MCF 10A (cell line): ENCODE data around the gene ANO1. TPM values are rescaled to one million over a fixed set of nuclear protein-coding genes. Genes with fewer than 3 reads are reported as not detected.

Experiments used
- BruUV-seq: library from RNA; stranded (reverse); fragments of 400-500 nt; replicated peaks from 2 replicates; lab custom pipeline; 2021; lab: Mats Ljungman, UMichigan
- CTCF ChIA-PET: fragments of 300-600 bp; sonication (Branson Sonifier 250); formaldehyde crosslinking; extraction: SDS; loops from one replicate; lab custom pipeline; 2021; ENCODE audit warnings: antibody characterized with exemption, inconsistent platforms; lab: Yijun Ruan, JAX
- POLR2A ChIA-PET: fragments of 300-600, 350-650 bp; sonication (Branson Sonifier 250); formaldehyde crosslinking; extraction: SDS; loops from one replicate; lab custom pipeline; 2020; ENCODE audit warnings: antibody characterized with exemption, inconsistent platforms; lab: Yijun Ruan, JAX
- DNase-seq: peaks from one replicate; pipeline ENCODE4 v3.0.0-alpha.2; 2018; ENCODE audit not compliant: unreplicated experiment
- H3K27ac Mint-ChIP-seq: one replicate; pipeline ENCODE4 v1.8.0; 2022; ENCODE audit warnings: mild to moderate bottlenecking, low read depth, mixed read lengths; ENCODE audit not compliant: unreplicated experiment
- H3K27me3 Mint-ChIP-seq: one replicate; pipeline ENCODE4 v1.8.0; 2022; ENCODE audit warnings: mixed read lengths; ENCODE audit not compliant: insufficient read depth, unreplicated experiment
- H3K36me3 Mint-ChIP-seq: one replicate; pipeline ENCODE4 v1.8.0; 2022; ENCODE audit warnings: mild to moderate bottlenecking, moderate library complexity, mixed read lengths; ENCODE audit not compliant: insufficient read depth, unreplicated experiment
- H3K4me1 Mint-ChIP-seq: one replicate; pipeline ENCODE4 v1.8.0; 2022; ENCODE audit warnings: mixed read lengths; ENCODE audit not compliant: insufficient read depth, unreplicated experiment
- H3K4me3 Mint-ChIP-seq: one replicate; pipeline ENCODE4 v1.8.0; 2022; ENCODE audit warnings: mild to moderate bottlenecking, moderate library complexity, mixed read lengths; ENCODE audit not compliant: unreplicated experiment
- H3K9me3 Mint-ChIP-seq: one replicate; pipeline ENCODE4 v1.8.0; 2022; ENCODE audit warnings: mixed read lengths; ENCODE audit not compliant: unreplicated experiment
- intact Hi-C: fragments of 100-400 bp; cut with micrococcal nuclease; formaldehyde crosslinking; loops from 2 replicates; pipeline ENCODE4 v1.14.1; 2022
- total RNA-seq: library from RNA; stranded (reverse); gene quantifications from 2 replicates; pipeline ENCODE4 v1.2.3, GENCODE V29; 2022
- TF ChIP-seq, protein P1 (sequence below): fragments of 200-600 bp; IDR thresholded peaks from one replicate; pipeline ENCODE4 v1.8.0; 2022; ENCODE audit warnings: antibody characterized with exemption, mild to moderate bottlenecking; ENCODE audit not compliant: unreplicated experiment

The ANO1 gene
- total RNA-seq, 1 experiment from 2014 or later, result not detected

DNA sequence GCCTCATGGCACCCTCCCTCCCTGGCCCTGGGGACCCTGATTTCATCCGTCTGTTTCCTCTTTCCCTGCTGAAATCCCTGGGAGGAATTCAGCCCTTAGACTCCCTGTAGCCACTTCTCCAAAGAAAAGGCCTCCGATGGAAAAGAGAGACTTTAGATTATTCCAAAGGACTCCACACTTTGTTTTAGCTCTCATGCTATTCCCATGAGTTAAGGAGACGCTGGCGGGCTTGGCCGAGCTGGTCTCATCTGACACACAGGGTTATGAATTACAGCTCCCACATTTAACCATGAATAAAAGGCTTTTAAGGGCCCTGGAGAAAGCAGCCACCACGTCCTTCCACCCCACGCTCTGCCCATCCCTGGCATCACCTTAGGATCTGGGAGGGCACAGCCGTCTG lies 57.0 kb downstream of the ANO1 start:
- intact Hi-C loops, result no loop called here
- Mint-ChIP-seq H3K4me1 (peaks cover 5% of the 10 kb centered on the region), H3K27ac (no peak overlapping the region), H3K27me3 (no peaks in the 10 kb centered on the region), H3K9me3 (no peaks in the 10 kb centered on the region), H3K36me3 (peaks cover 5% of the 10 kb centered on the region), H3K4me3 (no peak overlapping the region)
- DNase-seq, result no peak
- TF ChIP-seq, protein P1, sequence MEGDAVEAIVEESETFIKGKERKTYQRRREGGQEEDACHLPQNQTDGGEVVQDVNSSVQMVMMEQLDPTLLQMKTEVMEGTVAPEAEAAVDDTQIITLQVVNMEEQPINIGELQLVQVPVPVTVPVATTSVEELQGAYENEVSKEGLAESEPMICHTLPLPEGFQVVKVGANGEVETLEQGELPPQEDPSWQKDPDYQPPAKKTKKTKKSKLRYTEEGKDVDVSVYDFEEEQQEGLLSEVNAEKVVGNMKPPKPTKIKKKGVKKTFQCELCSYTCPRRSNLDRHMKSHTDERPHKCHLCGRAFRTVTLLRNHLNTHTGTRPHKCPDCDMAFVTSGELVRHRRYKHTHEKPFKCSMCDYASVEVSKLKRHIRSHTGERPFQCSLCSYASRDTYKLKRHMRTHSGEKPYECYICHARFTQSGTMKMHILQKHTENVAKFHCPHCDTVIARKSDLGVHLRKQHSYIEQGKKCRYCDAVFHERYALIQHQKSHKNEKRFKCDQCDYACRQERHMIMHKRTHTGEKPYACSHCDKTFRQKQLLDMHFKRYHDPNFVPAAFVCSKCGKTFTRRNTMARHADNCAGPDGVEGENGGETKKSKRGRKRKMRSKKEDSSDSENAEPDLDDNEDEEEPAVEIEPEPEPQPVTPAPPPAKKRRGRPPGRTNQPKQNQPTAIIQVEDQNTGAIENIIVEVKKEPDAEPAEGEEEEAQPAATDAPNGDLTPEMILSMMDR, result no peak
- BruUV-seq, result no TSS peak
- CTCF ChIA-PET, result interaction anchor here (0.5 to 1.0 kb wide), 2 partner anchors 224 to 427 kb away, joined by 3 to 4 read pairs; no protein-coding TSS in a partner anchor
- POLR2A ChIA-PET, result no interaction called here

DNA sequence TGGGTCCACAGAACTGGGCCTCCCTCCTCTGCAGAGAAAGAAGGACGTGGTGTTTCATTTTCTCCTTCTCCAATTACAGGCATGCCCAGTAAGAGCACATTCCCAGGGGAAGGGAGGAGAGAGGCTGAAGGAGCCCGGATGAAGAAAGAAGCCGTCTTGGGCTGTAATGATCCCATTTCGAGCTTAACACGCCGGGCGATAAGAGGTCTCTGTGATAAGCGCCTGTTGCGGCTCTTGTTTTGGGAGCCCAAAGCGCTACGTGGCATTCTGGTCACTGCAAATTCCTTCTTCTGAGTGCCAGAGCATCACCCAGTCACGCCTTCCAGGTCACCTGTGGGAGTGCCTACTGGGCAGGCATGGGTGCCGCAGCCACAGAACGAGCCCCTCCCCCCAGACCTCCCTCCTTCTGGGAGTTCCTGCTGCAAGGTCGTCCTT lies 57.5 kb downstream of the ANO1 start:
- no peak overlapping the region for H3K4me3 Mint-ChIP-seq
- intact Hi-C loops, result no loop called here
- ChIA-PET POLR2A (no interaction called here), CTCF (interaction anchor here (0.6 kb wide), 1 partner anchor 42 kb away, joined by 5 read pairs; no protein-coding TSS in a partner anchor)
- BruUV-seq, result no TSS peak
- no peak overlapping the region for H3K27ac Mint-ChIP-seq
- H3K9me3 Mint-ChIP-seq, result no peaks in the 10 kb centered on the region
- TF ChIP-seq, protein P1, result no peak
- DNase-seq, result no peak
- H3K4me1 Mint-ChIP-seq, result peaks cover 7% of the 10 kb centered on the region
- H3K27me3 Mint-ChIP-seq, result no peaks in the 10 kb centered on the region
- H3K36me3 Mint-ChIP-seq, result peaks cover 5% of the 10 kb centered on the region

DNA sequence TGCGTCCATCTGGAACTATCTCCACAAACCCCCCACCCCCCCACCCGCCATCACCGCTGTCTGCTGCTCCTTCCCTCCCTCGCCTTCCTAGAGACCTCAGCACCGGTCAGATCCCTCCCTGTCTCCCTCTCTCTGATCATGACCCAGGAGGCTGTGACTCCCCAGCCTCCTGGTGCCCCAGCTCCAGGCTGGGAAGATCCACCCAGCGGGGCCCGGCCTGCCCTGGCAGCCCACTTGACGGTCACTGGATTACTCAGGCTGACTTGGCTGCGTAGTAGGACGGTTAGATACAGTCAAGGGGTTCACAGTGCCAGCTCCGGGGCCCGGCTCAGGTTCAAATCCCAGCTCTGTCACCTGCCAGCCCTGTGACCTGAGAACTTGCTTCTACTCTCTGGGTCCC lies 59.3 kb downstream of the ANO1 start:
- intact Hi-C loops, result no loop called here
- no peak for DNase-seq
- Mint-ChIP-seq H3K27ac (no peak overlapping the region), H3K9me3 (no peaks in the 10 kb centered on the region), H3K4me3 (no peak overlapping the region), H3K27me3 (no peaks in the 10 kb centered on the region), H3K4me1 (peaks cover 14% of the 10 kb centered on the region), H3K36me3 (peaks cover 5% of the 10 kb centered on the region)
- POLR2A ChIA-PET, result interaction anchor here (0.9 kb wide), 1 partner anchor 64 kb away, joined by 3 read pairs; no protein-coding TSS in a partner anchor
- no TSS peak for BruUV-seq
- TF ChIP-seq, protein P1, result no peak
- CTCF ChIA-PET, result interaction anchor here (1.3 kb wide), 1 partner anchor 14 kb away, joined by 4 read pairs; no protein-coding TSS in a partner anchor

DNA sequence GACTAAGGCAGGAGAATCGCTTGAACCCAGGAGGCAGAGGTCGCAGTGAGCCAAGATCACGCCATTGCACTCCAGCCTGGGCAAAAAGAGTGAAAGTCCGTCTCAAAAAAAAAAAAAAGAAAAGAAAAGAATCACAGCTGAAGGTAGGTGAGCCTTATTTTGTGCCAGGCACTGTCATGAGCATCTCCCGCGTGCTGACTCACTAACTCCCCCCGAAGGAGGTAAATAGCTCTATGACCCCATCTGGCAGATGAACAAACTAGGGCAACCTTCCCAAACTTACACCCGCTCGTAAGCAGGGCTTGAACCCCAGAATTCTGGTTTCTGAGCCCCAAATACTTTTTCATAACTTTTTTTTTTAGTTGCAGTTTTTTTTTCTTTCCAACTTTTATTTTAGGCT lies 60.3 kb downstream of the ANO1 start:
- CTCF ChIA-PET, result interaction anchor here (0.6 to 1.3 kb wide), 3 partner anchors 15 to 212 kb away, joined by 3 to 4 read pairs (median 3); no protein-coding TSS in a partner anchor
- TF ChIP-seq, protein P1, result no peak
- Mint-ChIP-seq H3K4me1 (peaks cover 14% of the 10 kb centered on the region), H3K36me3 (peaks cover 5% of the 10 kb centered on the region), H3K27ac (no peak overlapping the region), H3K27me3 (peaks cover 8% of the 10 kb centered on the region), H3K9me3 (no peaks in the 10 kb centered on the region), H3K4me3 (no peak overlapping the region)
- no TSS peak for BruUV-seq
- DNase-seq, result no peak
- intact Hi-C loops, result no loop called here
- POLR2A ChIA-PET, result no interaction called here
